Uterus (tissue), 2 donors: ENCODE results near the gene MLLT10.

Experiments
- POLR2A ChIP-seq, 2 donors: fragments of 450-650 bp; IDR thresholded peaks; one replicate each; pipeline ENCODE4 v1.6.1; 2016; ENCODE audit warnings: antibody characterized with exemption in 2 of 2, mild to moderate bottlenecking in 1 of 2, moderate library complexity in 1 of 2
- TF ChIP-seq, protein P1 (sequence below), 4 experiments: fragments of 200-600 bp in 2 of 4; fragments of 450-650 bp in 2 of 4; sonication (generic) in 2 of 4; IDR thresholded peaks; one replicate each; pipeline ENCODE4 v1.5.1; 2016 to 2019; ENCODE audit warnings: antibody characterized with exemption in 4 of 4, mild to moderate bottlenecking in 2 of 4, moderate library complexity in 1 of 4

DNA sequence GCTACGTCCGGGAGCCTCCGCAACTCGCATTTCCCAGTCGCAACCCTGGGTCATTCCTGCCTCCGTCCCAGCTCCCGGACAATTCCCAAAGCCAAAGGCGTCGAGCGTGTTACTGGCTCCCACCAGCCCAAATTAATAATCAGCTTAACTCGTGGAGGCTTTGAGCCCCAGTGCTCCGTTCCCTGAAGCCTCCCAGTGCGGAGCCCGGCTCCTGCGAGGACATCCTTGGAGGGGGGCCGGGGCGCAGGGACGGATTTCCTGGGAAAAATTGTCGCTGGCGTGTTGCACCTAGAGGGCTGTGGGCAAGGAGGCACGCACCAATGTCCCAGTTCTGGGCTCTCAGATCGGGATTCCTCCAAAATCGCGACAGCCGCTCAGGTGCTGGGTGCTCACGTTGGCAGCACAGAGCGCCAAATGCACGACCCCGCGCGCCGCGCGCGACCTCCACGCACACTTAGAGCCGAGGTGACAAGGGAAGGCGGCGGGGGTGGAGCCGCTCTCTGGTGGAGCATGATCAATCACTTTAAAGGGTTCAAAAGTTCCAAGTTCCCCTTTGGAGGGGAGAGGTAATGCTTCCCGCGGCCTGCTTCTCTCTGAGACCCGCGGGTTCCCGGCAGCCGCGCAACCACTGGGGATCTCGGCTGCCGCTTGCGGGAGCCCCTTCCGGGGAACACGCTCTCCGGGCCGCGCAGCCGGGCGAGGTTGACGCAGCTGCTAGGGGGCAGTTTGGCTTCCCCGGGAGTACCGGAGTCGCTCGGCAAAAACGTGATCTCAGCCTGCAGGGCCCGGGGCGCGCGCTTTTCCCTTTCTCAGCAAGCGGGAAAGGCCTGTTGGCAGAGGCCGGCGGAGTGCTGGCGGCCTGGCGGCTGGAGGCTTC lies 34.1 kb upstream of the MLLT10 start:
- TF ChIP-seq, protein P1, sequence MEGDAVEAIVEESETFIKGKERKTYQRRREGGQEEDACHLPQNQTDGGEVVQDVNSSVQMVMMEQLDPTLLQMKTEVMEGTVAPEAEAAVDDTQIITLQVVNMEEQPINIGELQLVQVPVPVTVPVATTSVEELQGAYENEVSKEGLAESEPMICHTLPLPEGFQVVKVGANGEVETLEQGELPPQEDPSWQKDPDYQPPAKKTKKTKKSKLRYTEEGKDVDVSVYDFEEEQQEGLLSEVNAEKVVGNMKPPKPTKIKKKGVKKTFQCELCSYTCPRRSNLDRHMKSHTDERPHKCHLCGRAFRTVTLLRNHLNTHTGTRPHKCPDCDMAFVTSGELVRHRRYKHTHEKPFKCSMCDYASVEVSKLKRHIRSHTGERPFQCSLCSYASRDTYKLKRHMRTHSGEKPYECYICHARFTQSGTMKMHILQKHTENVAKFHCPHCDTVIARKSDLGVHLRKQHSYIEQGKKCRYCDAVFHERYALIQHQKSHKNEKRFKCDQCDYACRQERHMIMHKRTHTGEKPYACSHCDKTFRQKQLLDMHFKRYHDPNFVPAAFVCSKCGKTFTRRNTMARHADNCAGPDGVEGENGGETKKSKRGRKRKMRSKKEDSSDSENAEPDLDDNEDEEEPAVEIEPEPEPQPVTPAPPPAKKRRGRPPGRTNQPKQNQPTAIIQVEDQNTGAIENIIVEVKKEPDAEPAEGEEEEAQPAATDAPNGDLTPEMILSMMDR (IDR thresholded peaks at IDR 0.05), result no peak
- TF ChIP-seq POLR2A (IDR thresholded peaks at IDR 0.05), result no peak
